NT2/D1 (cell line): Measurements from ENCODE around the gene ECT2.

Experiments used
- YY1 ChIP-seq: IDR thresholded peaks from 2 replicates; pipeline ENCODE4 v1.6.1; 2011; ENCODE audit not compliant: insufficient read length, insufficient read depth
- ZNF274 ChIP-seq: IDR thresholded peaks from 2 replicates; pipeline ENCODE4 v1.6.1; 2011; ENCODE audit warnings: mild to moderate bottlenecking, low read depth, low read length

DNA sequence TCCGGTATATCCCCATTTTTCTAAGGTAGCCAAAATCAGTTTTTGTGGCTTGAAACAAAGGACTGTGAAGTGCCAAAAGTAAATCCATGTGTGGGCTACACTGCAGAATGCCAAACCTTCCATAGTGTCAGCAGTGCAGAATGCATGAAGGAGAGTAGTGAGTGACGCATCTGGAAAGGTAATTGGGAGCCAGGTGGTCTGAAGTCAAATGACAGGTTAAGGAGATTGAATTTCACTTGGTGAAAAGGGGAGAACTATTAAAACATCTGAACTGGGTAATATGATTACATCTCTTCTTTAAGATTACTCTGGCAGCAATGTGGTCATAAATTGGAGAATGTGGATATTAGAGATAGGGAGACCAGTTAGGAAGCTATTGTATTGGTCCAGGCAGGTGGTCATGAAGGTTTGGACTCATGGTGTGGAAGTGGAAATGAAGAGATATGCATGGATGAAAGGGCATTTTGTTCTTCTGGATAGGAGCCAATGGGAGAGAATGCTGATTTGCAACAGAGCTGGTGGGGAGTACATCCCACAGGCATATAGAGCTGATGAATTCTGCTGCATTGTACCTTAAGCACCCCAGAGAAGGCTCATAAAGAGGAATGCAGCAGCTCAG lies 118.2 kb downstream of the ECT2 start:
- TF ChIP-seq ZNF274 (no peak), YY1 (no peak)
